LNCaP clone FGC (cell line): ENCODE data around the gene CERT1.

Source experiments
- DNase-seq: peaks from one replicate; pipeline ENCODE4 v3.0.0-alpha.2; 2011; ENCODE audit warnings: low read depth
- H3K4me3 ChIP-seq: 2 replicates; pipeline ENCODE4 v1.5.1; 2011; ENCODE audit warnings: mild to moderate bottlenecking, low read depth, low read length, control low read depth
- CTCF ChIP-seq: IDR thresholded peaks from 2 replicates; pipeline ENCODE4 v1.5.1; 2012; ENCODE audit warnings: mild to moderate bottlenecking; ENCODE audit not compliant: control insufficient read depth, insufficient read depth; ENCODE audit errors: extremely low read depth

CERT1 gene

GRCh38 chr5:75366787-75367186 is 144.6 kb downstream of the CERT1 start:
- H3K4me3 ChIP-seq, result no peak overlapping the region
- no peak for DNase-seq
- TF ChIP-seq CTCF, result no peak

GRCh38 chr5:75365740-75366139 is 145.7 kb downstream of the CERT1 start:
- H3K4me3 ChIP-seq, result no peak overlapping the region
- no peak for TF ChIP-seq CTCF
- no peak for DNase-seq

- no peak overlapping the region for H3K4me3 ChIP-seq
- no peak for DNase-seq
- no peak for TF ChIP-seq CTCF
Observed at GRCh38 chr5:75364571-75365280, 146.7 kb downstream of the CERT1 start.

GRCh38 chr5:75363726-75364495 is 147.5 kb downstream of the CERT1 start:
- TF ChIP-seq CTCF, result no peak
- peak; percentile 89 for DNase-seq
- no peak overlapping the region for H3K4me3 ChIP-seq

- no peak for DNase-seq
- no peak for TF ChIP-seq CTCF
- H3K4me3 ChIP-seq, result no peak overlapping the region
Observed at GRCh38 chr5:75363111-75363510, 148.3 kb downstream of the CERT1 start.

GRCh38 chr5:75362474-75362975 is 148.9 kb downstream of the CERT1 start:
- no peak for DNase-seq
- no peak overlapping the region for H3K4me3 ChIP-seq
- no peak for TF ChIP-seq CTCF

- H3K4me3 ChIP-seq, result no peak overlapping the region; the same call in 1 of the 2 replicates
- no peak for TF ChIP-seq CTCF
- DNase-seq, result peak; percentile 70
Observed at GRCh38 chr5:75361310-75361709, 150.1 kb downstream of the CERT1 start.
